ENCODE measurements around the gene DGAT2L6. TPM values are rescaled to one million over a fixed set of nuclear protein-coding genes. Genes with fewer than 3 reads are reported as not detected.
"Not testable (repeated sequence)": the region's sequence is repeated elsewhere in the genome, so short reads cannot be mapped to it uniquely, and the experiment has no call there.

DGAT2L6 gene
- total and polyA plus RNA-seq, 10 of the 15 experiments (the other 5 are each of a cell fraction or from before 2014, with no cell fraction given), result 0.08 to 0.58 (median 0.31) TPM; not detected in 3

GRCh38 chrX:70243601-70244000 lies 66.3 kb downstream of the DGAT2L6 start:
- SMC1A ChIA-PET (ENCODE audit: uncharacterized antibody, unreplicated experiment); H3K27ac ChIP-seq (ENCODE audit: control insufficient read depth, insufficient read depth); H3K36me3 ChIP-seq (ENCODE audit: control insufficient read depth in 2 of 2, insufficient read depth in 2 of 2, low read length in 1 of 2); intact Hi-C loops (cut with micrococcal nuclease; ENCODE audit: unreplicated experiment); H3K4me2 ChIP-seq (ENCODE audit: control insufficient read depth, insufficient read depth); in situ Hi-C loops (cut with MboI); DNase-seq (ENCODE audit: low read depth, low spot score); H3K4me1 ChIP-seq (ENCODE audit: control insufficient read depth, insufficient read depth, low read length); RAD21 ChIA-PET (ENCODE audit: unreplicated experiment); H3K9ac ChIP-seq (ENCODE audit: control insufficient read depth, insufficient read depth, low read length); H4K20me1 ChIP-seq (ENCODE audit: control insufficient read depth, insufficient read depth); H3K4me3 ChIP-seq; H3K27me3 ChIP-seq (replicated peaks in 1 of 2; ENCODE audit: control insufficient read depth in 2 of 2, insufficient read depth in 2 of 2, low read length in 1 of 2); POLR2A ChIA-PET; FAIRE-seq; BruUV-seq (replicated peaks); ATAC-seq; H2AFZ ChIP-seq (ENCODE audit: control insufficient read depth, low read depth, low read length); CTCF ChIA-PET; H3K79me2 ChIP-seq (ENCODE audit: control insufficient read depth, insufficient read depth, low read length); H3K9me3 ChIP-seq (replicated peaks; ENCODE audit: control insufficient read depth, insufficient read depth, low read length): not testable (repeated sequence)
- WGBS (ENCODE audit: insufficient coverage, insufficient replicate concordance, low lambda C conversion rate, missing lambda C conversion rate), result 52% methylated on average over 5 of the region's 5 CpGs

- Histone ChIP-seq H3K4me2 (ENCODE audit: control insufficient read depth, insufficient read depth) (no peak overlapping the region), H3K27me3 (replicated peaks in 1 of 2; ENCODE audit: control insufficient read depth in 2 of 2, insufficient read depth in 2 of 2, low read length in 1 of 2) (no peaks in the 10 kb centered on the region), H3K36me3 (ENCODE audit: control insufficient read depth in 2 of 2, insufficient read depth in 2 of 2, low read length in 1 of 2) (no peaks in the 10 kb centered on the region), H3K79me2 (ENCODE audit: control insufficient read depth, insufficient read depth, low read length) (no peaks in the 10 kb centered on the region), H3K27ac (ENCODE audit: control insufficient read depth, insufficient read depth) (no peak overlapping the region), H4K20me1 (ENCODE audit: control insufficient read depth, insufficient read depth) (no peaks in the 10 kb centered on the region), H3K9me3 (replicated peaks; ENCODE audit: control insufficient read depth, insufficient read depth, low read length) (no peaks in the 10 kb centered on the region), H3K9ac (ENCODE audit: control insufficient read depth, insufficient read depth, low read length) (no peak overlapping the region), H2AFZ (ENCODE audit: control insufficient read depth, low read depth, low read length) (no peak overlapping the region), H3K4me1 (ENCODE audit: control insufficient read depth, insufficient read depth, low read length) (no peaks in the 10 kb centered on the region), H3K4me3 (no peak overlapping the region)
- no peak for TF ChIP-seq ZNF274 (IDR thresholded peaks at IDR 0.05; ENCODE audit: insufficient read depth, insufficient read length)
- TF ChIP-seq ASH2L (IDR thresholded peaks at IDR 0.05; ENCODE audit: borderline replicate concordance, low read depth), result no peak
- no peak for TF ChIP-seq RFX5 (IDR thresholded peaks at IDR 0.05; ENCODE audit: low read depth, low read length)
- SMC1A ChIA-PET (ENCODE audit: uncharacterized antibody, unreplicated experiment), result interaction anchor here (0.6 kb wide), 1 partner anchor 42 kb away, joined by 3 read pairs; no protein-coding TSS in a partner anchor
- intact Hi-C loops (cut with micrococcal nuclease; ENCODE audit: unreplicated experiment) (no loop called here), in situ Hi-C loops (cut with MboI) (no loop called here)
- DNase-seq (ENCODE audit: low read depth, low spot score) (no peak), ATAC-seq (no peak), FAIRE-seq (no peak)
- CTCF ChIA-PET, result interaction anchor here (1.4 kb wide), 1 partner anchor 111 kb away, joined by 3 read pairs; no protein-coding TSS in a partner anchor
- POLR2A ChIA-PET, result interaction anchor here (0.7 kb wide), 1 partner anchor 111 kb away, joined by 3 read pairs; no protein-coding TSS in a partner anchor
- WGBS (ENCODE audit: insufficient coverage, insufficient replicate concordance, low lambda C conversion rate, missing lambda C conversion rate), result 26% methylated on average over 6 of the region's 6 CpGs
- RAD21 ChIA-PET (ENCODE audit: unreplicated experiment), result no interaction called here
- no TSS peak for BruUV-seq (replicated peaks)
These were observed 67.6 kb downstream of the DGAT2L6 start for GRCh38 chrX:70244881-70245280.

Data from GM12878 (cell line).